Bronchial smooth muscle cell (primary cell): ENCODE results near the gene CHP2. TPM values are rescaled to one million over a fixed set of nuclear protein-coding genes. Genes with fewer than 3 reads are reported as not detected.

Experiments
- total RNA-seq: library from RNA; depleted of rRNA; stranded (reverse); fragments of >200 nt; gene quantifications from 2 replicates; pipeline ENCODE4 v1.2.1, GENCODE V29; 2014

Gene CHP2
- total RNA-seq: not detected in 2 replicates

GRCh38 chr16:23754594-23755483 is at the start of gene CHP2:
Gene CHP2 (plus strand): TSS chr16:23755026. CDS start chr16:23755050, 24 bp downstream.

GRCh38 chr16:23712976-23713375 is 41.9 kb upstream of the CHP2 start, which contains the start of gene ERN2:
Gene ERN2 (minus strand): TSS chr16:23713222. CDS start chr16:23713187, 35 bp downstream.

Other genes starting within 250 kb of the CHP2 start
- 24.4 and 25.1 TPM in 2 replicates for gene GGA2, start 244.5 kb upstream of the CHP2 start, total RNA-seq
- 30.6 and 33.5 TPM in 2 replicates for gene EARS2, start 197.7 kb upstream of the CHP2 start, total RNA-seq
- 40.9 and 79.4 TPM in 2 replicates for gene UBFD1, start 197.3 kb upstream of the CHP2 start, total RNA-seq
- 36.8 and 53.0 TPM in 2 replicates for gene NDUFAB1, start 158.7 kb upstream of the CHP2 start, total RNA-seq
- gene PALB2, start 113.7 kb upstream of the CHP2 start, total RNA-seq: 4.6 and 6.6 TPM in 2 replicates
- 34.8 and 84.8 TPM in 2 replicates for gene DCTN5, start 113.6 kb upstream of the CHP2 start, total RNA-seq
- gene PLK1, start 76.1 kb upstream of the CHP2 start, total RNA-seq: 2.4 and 3.5 TPM in 2 replicates
- 0.26 and 1.3 TPM in 2 replicates for gene ERN2, start 41.8 kb upstream of the CHP2 start, total RNA-seq
- not detected in 2 replicates for gene PRKCB, start 81.0 kb downstream of the CHP2 start, total RNA-seq